GM23338 (cell line): ENCODE measurements around the gene C14orf180. TPM values are rescaled to one million over a fixed set of nuclear protein-coding genes. Genes with fewer than 3 reads are reported as not detected.

ENCODE experiments used
- ATAC-seq: fragments of 200-7000 bp; cut with Tn5 transposase; 3 replicates; pipeline ENCODE4 v1.9.1; 2020
- DNase-seq: peaks from one replicate; pipeline ENCODE4 v3.0.0-alpha.2; 2015; ENCODE audit warnings: low spot score
- H2AFZ ChIP-seq: fragments of 200-600 bp; sonication (generic); 2 replicates; pipeline ENCODE4 v1.8.0; 2016; ENCODE audit warnings: antibody characterized with exemption, mild to moderate bottlenecking, moderate library complexity
- H3F3A ChIP-seq: fragments of 200-600 bp; sonication (generic); replicated peaks from 2 replicates; pipeline ENCODE4 v1.8.0; 2017; ENCODE audit warnings: antibody characterized with exemption, mixed run types, low read depth
- H3K27ac ChIP-seq: fragments of 200-600 bp; sonication (generic); 2 replicates; pipeline ENCODE4 v1.6.1; 2016; ENCODE audit warnings: low read depth
- H3K27me3 ChIP-seq: fragments of 200-600 bp; sonication (generic); 2 replicates; pipeline ENCODE4 v1.8.0; 2016; ENCODE audit warnings: mild to moderate bottlenecking, mixed run types, moderate library complexity; ENCODE audit not compliant: insufficient read depth
- H3K36me3 ChIP-seq: fragments of 200-600 bp; sonication (generic); 2 replicates; pipeline ENCODE4 v1.8.0; 2016; ENCODE audit warnings: mild to moderate bottlenecking; ENCODE audit not compliant: insufficient read depth
- H3K4me1 ChIP-seq: fragments of 200-600 bp; sonication (generic); 2 replicates; pipeline ENCODE4 v1.8.0; 2016; ENCODE audit warnings: mild to moderate bottlenecking, moderate library complexity; ENCODE audit not compliant: insufficient read depth
- H3K4me2 ChIP-seq: fragments of 200-600 bp; sonication (generic); 2 replicates; pipeline ENCODE4 v1.7.1; 2017; ENCODE audit warnings: mixed run types
- H3K4me3 ChIP-seq: fragments of 200-600 bp; sonication (generic); 2 replicates; pipeline ENCODE4 v1.6.1; 2016; ENCODE audit warnings: mixed run types
- H3K79me2 ChIP-seq: fragments of 200-600 bp; sonication (generic); replicated peaks from 2 replicates; pipeline ENCODE4 v1.8.0; 2017; ENCODE audit warnings: mild to moderate bottlenecking; ENCODE audit not compliant: insufficient read depth
- H3K9me2 ChIP-seq: fragments of 200-600 bp; sonication (generic); 2 replicates; pipeline ENCODE4 v1.8.0; 2017; ENCODE audit not compliant: insufficient read depth
- H4K20me1 ChIP-seq: fragments of 200-600 bp; sonication (generic); replicated peaks from 2 replicates; pipeline ENCODE4 v1.8.0; 2017; ENCODE audit warnings: mild to moderate bottlenecking; ENCODE audit not compliant: insufficient read depth
- H3K27ac Mint-ChIP-seq: 2 replicates; pipeline ENCODE4 v1.8.0; 2020; ENCODE audit warnings: inconsistent platforms, mild to moderate bottlenecking, moderate library complexity, mixed read lengths
- H3K27me3 Mint-ChIP-seq: 3 replicates; pipeline ENCODE4 v1.8.0; 2022; ENCODE audit warnings: low read depth, mild to moderate bottlenecking, moderate library complexity, mixed read lengths, inconsistent platforms; ENCODE audit not compliant: insufficient read depth, poor library complexity
- H3K36me3 Mint-ChIP-seq: 3 replicates; pipeline ENCODE4 v1.8.0; 2021; ENCODE audit warnings: low read depth, mild to moderate bottlenecking, inconsistent platforms, moderate library complexity, mixed read lengths
- H3K4me1 Mint-ChIP-seq: 3 replicates; pipeline ENCODE4 v1.8.0; 2020; ENCODE audit warnings: mild to moderate bottlenecking, inconsistent platforms, mixed read lengths
- H3K4me3 Mint-ChIP-seq: 3 replicates; pipeline ENCODE4 v1.8.0; 2021; ENCODE audit warnings: moderate library complexity, mild to moderate bottlenecking, inconsistent platforms, mixed read lengths
- H3K9me3 Mint-ChIP-seq: 3 replicates; pipeline ENCODE4 v1.8.0; 2020; ENCODE audit warnings: moderate library complexity, mild to moderate bottlenecking, inconsistent platforms, mixed read lengths
- CREB1 ChIP-seq: fragments of 250-450 bp; sonication (Bioruptor Pico); IDR thresholded peaks from 2 replicates; pipeline ENCODE4 v1.5.0; 2020; ENCODE audit warnings: low read depth, mild to moderate bottlenecking, moderate library complexity
- EZH2 ChIP-seq: fragments of 200-600 bp; sonication (generic); IDR thresholded peaks from one replicate; pipeline ENCODE4 v1.8.0; 2017; ENCODE audit warnings: antibody characterized with exemption, mild to moderate bottlenecking, low read depth; ENCODE audit not compliant: unreplicated experiment
- EZH2phosphoT487 ChIP-seq: fragments of 200-600 bp; sonication (generic); IDR thresholded peaks from one replicate; pipeline ENCODE4 v1.8.1; 2018; ENCODE audit warnings: antibody characterized with exemption; ENCODE audit not compliant: unreplicated experiment
- JUNB ChIP-seq: IDR thresholded peaks from one replicate; pipeline ENCODE4 v1.6.1; 2016; ENCODE audit warnings: antibody characterized with exemption; ENCODE audit not compliant: unreplicated experiment
- NANOG ChIP-seq: IDR thresholded peaks from 2 replicates; pipeline ENCODE4 v1.6.1; 2016; ENCODE audit warnings: antibody characterized with exemption, borderline replicate concordance
- POLR2AphosphoS5 ChIP-seq: IDR thresholded peaks from 2 replicates; pipeline ENCODE4 v1.6.1; 2016; ENCODE audit warnings: antibody characterized with exemption, low read depth
- STAT1 ChIP-seq: IDR thresholded peaks from one replicate; pipeline ENCODE4 v1.6.1; 2016; ENCODE audit warnings: antibody characterized with exemption; ENCODE audit not compliant: unreplicated experiment
- ZNF114 ChIP-seq: fragments of 250-450 bp; sonication (Bioruptor Pico); IDR thresholded peaks from 2 replicates; pipeline ENCODE4 v1.5.0; 2020; ENCODE audit warnings: mild to moderate bottlenecking, moderate library complexity
- ZNF331 ChIP-seq: fragments of 250-450 bp; sonication (Bioruptor Pico); IDR thresholded peaks from 2 replicates; pipeline ENCODE4 v1.5.0; 2020; ENCODE audit warnings: low read depth, mild to moderate bottlenecking, moderate library complexity
- polyA plus RNA-seq: library from polyadenylated mRNA; unstranded; fragments of >200 nt; fragmentation: Nextera tagmentation; extraction: Ambion mirVana; gene quantifications from 2 replicates; pipeline ENCODE4 v1.2.1, GENCODE V29; 2016
- total RNA-seq: library from RNA; depleted of rRNA; stranded (reverse); fragments of >200 nt; shearing (Covaris generic); gene quantifications from 2 replicates; pipeline ENCODE4 v1.2.3, GENCODE V29; 2014
- TF ChIP-seq, protein P1 (sequence below), 2 experiments: fragments of 200-600 bp in 1 of 2; sonication (generic) in 1 of 2; conservative IDR thresholded peaks; 2 replicates each; pipeline versions ENCODE4 v1.5.1 to v1.6.1; 2016 to 2017; ENCODE audit warnings: antibody characterized with exemption in 2 of 2, low read depth in 2 of 2, mild to moderate bottlenecking in 2 of 2, moderate library complexity in 1 of 2
- TF ChIP-seq, protein P2 (sequence below): IDR thresholded peaks from one replicate; pipeline ENCODE4 v1.6.1; 2018; ENCODE audit warnings: antibody characterized with exemption; ENCODE audit not compliant: unreplicated experiment
- TF ChIP-seq, protein P3 (sequence below): IDR thresholded peaks from 2 replicates; pipeline ENCODE4 v1.6.1; 2016; ENCODE audit warnings: antibody characterized with exemption
- TF ChIP-seq, protein P4 (sequence below): fragments of 250-450 bp; sonication (Bioruptor Pico); IDR thresholded peaks from 2 replicates; pipeline ENCODE4 v1.5.0; 2020; ENCODE audit warnings: mild to moderate bottlenecking, moderate library complexity

The C14orf180 gene
- total and polyA plus RNA-seq, 2 experiments from 2014 or later: not detected

DNA sequence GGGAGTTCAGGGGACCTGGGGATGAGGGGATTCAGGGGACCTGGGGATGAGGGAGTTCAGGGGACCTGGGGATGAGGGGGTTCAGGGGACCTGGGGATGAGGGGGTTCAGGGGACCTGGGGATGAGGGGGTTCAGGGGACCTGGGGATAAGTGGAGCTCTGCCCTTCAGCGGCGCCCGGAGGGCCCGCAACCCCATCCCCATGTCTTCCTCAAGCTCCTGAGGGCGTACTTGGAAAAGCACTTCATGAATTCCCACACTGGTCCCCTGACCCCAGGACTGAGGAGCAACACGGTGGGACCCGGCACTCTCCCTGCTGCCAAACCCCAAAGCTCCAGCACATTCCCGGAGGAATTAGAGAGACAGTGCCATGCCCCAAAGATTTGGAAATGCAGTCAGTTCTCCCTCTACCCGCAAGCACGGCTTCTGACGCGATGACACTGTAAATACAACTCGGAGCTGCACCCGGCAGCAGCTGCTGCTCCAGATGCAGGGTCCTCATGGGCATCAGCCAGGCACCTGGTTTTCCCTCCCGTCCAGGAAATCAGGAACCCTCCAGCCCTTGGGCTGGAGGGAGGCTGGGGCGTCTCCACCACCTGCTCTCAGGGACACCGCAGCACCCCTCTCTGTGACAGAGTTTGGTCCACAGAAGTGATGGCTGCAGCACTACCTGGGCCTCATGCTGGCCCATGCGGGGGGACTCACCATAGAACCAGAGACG is 32.8 kb upstream of the C14orf180 start:
- Histone ChIP-seq H3K27ac (no peak overlapping the region), H2AFZ (no peak overlapping the region), H3K27me3 (no peaks in the 10 kb centered on the region), H3F3A (no peaks in the 10 kb centered on the region), H3K4me3 (no peak overlapping the region), H3K9me2 (no peaks in the 10 kb centered on the region), H3K4me1 (no peaks in the 10 kb centered on the region), H3K79me2 (no peaks in the 10 kb centered on the region), H3K36me3 (no peaks in the 10 kb centered on the region), H3K4me2 (no peak overlapping the region), H4K20me1 (no peaks in the 10 kb centered on the region)
- H3K27me3 Mint-ChIP-seq: peaks cover 5% of the 10 kb centered on the region
- H3K36me3 Mint-ChIP-seq: no peaks in the 10 kb centered on the region
- TF ChIP-seq ZNF331 (CRISPR knock-in tag) (no peak), EZH2phosphoT487 (no peak), STAT1 (no peak), CREB1 (CRISPR knock-in tag) (no peak), POLR2AphosphoS5 (no peak), EZH2 (no peak), JUNB (no peak), NANOG (no peak), ZNF114 (CRISPR knock-in tag) (no peak)
- TF ChIP-seq, protein P1, sequence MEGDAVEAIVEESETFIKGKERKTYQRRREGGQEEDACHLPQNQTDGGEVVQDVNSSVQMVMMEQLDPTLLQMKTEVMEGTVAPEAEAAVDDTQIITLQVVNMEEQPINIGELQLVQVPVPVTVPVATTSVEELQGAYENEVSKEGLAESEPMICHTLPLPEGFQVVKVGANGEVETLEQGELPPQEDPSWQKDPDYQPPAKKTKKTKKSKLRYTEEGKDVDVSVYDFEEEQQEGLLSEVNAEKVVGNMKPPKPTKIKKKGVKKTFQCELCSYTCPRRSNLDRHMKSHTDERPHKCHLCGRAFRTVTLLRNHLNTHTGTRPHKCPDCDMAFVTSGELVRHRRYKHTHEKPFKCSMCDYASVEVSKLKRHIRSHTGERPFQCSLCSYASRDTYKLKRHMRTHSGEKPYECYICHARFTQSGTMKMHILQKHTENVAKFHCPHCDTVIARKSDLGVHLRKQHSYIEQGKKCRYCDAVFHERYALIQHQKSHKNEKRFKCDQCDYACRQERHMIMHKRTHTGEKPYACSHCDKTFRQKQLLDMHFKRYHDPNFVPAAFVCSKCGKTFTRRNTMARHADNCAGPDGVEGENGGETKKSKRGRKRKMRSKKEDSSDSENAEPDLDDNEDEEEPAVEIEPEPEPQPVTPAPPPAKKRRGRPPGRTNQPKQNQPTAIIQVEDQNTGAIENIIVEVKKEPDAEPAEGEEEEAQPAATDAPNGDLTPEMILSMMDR (conservative IDR thresholded peaks at IDR 0.05; ENCODE audit: low read depth in 2 of 2): no peak
- TF ChIP-seq, protein P2, sequence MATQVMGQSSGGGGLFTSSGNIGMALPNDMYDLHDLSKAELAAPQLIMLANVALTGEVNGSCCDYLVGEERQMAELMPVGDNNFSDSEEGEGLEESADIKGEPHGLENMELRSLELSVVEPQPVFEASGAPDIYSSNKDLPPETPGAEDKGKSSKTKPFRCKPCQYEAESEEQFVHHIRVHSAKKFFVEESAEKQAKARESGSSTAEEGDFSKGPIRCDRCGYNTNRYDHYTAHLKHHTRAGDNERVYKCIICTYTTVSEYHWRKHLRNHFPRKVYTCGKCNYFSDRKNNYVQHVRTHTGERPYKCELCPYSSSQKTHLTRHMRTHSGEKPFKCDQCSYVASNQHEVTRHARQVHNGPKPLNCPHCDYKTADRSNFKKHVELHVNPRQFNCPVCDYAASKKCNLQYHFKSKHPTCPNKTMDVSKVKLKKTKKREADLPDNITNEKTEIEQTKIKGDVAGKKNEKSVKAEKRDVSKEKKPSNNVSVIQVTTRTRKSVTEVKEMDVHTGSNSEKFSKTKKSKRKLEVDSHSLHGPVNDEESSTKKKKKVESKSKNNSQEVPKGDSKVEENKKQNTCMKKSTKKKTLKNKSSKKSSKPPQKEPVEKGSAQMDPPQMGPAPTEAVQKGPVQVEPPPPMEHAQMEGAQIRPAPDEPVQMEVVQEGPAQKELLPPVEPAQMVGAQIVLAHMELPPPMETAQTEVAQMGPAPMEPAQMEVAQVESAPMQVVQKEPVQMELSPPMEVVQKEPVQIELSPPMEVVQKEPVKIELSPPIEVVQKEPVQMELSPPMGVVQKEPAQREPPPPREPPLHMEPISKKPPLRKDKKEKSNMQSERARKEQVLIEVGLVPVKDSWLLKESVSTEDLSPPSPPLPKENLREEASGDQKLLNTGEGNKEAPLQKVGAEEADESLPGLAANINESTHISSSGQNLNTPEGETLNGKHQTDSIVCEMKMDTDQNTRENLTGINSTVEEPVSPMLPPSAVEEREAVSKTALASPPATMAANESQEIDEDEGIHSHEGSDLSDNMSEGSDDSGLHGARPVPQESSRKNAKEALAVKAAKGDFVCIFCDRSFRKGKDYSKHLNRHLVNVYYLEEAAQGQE: no peak
- TF ChIP-seq, protein P3, sequence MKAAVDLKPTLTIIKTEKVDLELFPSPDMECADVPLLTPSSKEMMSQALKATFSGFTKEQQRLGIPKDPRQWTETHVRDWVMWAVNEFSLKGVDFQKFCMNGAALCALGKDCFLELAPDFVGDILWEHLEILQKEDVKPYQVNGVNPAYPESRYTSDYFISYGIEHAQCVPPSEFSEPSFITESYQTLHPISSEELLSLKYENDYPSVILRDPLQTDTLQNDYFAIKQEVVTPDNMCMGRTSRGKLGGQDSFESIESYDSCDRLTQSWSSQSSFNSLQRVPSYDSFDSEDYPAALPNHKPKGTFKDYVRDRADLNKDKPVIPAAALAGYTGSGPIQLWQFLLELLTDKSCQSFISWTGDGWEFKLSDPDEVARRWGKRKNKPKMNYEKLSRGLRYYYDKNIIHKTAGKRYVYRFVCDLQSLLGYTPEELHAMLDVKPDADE: no peak
- TF ChIP-seq, protein P4, sequence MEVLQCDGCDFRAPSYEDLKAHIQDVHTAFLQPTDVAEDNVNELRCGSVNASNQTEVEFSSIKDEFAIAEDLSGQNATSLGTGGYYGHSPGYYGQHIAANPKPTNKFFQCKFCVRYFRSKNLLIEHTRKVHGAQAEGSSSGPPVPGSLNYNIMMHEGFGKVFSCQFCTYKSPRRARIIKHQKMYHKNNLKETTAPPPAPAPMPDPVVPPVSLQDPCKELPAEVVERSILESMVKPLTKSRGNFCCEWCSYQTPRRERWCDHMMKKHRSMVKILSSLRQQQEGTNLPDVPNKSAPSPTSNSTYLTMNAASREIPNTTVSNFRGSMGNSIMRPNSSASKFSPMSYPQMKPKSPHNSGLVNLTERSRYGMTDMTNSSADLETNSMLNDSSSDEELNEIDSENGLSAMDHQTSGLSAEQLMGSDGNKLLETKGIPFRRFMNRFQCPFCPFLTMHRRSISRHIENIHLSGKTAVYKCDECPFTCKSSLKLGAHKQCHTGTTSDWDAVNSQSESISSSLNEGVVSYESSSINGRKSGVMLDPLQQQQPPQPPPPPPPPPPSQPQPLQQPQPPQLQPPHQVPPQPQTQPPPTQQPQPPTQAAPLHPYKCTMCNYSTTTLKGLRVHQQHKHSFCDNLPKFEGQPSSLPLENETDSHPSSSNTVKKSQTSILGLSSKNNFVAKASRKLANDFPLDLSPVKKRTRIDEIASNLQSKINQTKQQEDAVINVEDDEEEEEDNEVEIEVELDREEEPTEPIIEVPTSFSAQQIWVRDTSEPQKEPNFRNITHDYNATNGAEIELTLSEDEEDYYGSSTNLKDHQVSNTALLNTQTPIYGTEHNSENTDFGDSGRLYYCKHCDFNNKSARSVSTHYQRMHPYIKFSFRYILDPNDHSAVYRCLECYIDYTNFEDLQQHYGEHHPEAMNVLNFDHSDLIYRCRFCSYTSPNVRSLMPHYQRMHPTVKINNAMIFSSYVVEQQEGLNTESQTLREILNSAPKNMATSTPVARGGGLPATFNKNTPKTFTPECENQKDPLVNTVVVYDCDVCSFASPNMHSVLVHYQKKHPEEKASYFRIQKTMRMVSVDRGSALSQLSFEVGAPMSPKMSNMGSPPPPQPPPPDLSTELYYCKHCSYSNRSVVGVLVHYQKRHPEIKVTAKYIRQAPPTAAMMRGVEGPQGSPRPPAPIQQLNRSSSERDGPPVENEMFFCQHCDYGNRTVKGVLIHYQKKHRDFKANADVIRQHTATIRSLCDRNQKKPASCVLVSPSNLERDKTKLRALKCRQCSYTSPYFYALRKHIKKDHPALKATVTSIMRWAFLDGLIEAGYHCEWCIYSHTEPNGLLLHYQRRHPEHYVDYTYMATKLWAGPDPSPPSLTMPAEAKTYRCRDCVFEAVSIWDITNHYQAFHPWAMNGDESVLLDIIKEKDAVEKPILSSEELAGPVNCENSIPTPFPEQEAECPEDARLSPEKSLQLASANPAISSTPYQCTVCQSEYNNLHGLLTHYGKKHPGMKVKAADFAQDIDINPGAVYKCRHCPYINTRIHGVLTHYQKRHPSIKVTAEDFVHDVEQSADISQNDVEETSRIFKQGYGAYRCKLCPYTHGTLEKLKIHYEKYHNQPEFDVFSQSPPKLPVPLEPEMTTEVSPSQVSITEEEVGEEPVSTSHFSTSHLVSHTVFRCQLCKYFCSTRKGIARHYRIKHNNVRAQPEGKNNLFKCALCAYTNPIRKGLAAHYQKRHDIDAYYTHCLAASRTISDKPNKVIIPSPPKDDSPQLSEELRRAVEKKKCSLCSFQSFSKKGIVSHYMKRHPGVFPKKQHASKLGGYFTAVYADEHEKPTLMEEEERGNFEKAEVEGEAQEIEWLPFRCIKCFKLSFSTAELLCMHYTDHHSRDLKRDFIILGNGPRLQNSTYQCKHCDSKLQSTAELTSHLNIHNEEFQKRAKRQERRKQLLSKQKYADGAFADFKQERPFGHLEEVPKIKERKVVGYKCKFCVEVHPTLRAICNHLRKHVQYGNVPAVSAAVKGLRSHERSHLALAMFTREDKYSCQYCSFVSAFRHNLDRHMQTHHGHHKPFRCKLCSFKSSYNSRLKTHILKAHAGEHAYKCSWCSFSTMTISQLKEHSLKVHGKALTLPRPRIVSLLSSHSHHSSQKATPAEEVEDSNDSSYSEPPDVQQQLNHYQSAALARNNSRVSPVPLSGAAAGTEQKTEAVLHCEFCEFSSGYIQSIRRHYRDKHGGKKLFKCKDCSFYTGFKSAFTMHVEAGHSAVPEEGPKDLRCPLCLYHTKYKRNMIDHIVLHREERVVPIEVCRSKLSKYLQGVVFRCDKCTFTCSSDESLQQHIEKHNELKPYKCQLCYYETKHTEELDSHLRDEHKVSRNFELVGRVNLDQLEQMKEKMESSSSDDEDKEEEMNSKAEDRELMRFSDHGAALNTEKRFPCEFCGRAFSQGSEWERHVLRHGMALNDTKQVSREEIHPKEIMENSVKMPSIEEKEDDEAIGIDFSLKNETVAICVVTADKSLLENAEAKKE (CRISPR knock-in tag): no peak
- DNase-seq (no peak), ATAC-seq (no peak)
- no peak overlapping the region for H3K27ac Mint-ChIP-seq
- H3K4me3 Mint-ChIP-seq: no peak overlapping the region
- H3K9me3 Mint-ChIP-seq: no peaks in the 10 kb centered on the region
- peaks cover 19% of the 10 kb centered on the region for H3K4me1 Mint-ChIP-seq
